ENCODE measurements around the gene NAP1L1.

GRCh38 chr12:76123259-76124212 is 39.1 kb upstream of the NAP1L1 start:
- no peak for TF ChIP-seq BACH2 (CRISPR knock-in tag; IDR thresholded peaks at IDR 0.05; ENCODE audit: borderline replicate concordance)
- TF ChIP-seq RARB (CRISPR knock-in tag; IDR thresholded peaks at IDR 0.05) = no peak
- no peak for TF ChIP-seq ZNF70 (CRISPR knock-in tag; IDR thresholded peaks at IDR 0.05)
- TF ChIP-seq SNAI2 (CRISPR knock-in tag; IDR thresholded peaks at IDR 0.05) = no peak
- TF ChIP-seq ZFP3 (CRISPR knock-in tag; IDR thresholded peaks at IDR 0.05) = no peak
- no peak for TF ChIP-seq PPARA (CRISPR knock-in tag; IDR thresholded peaks at IDR 0.05; ENCODE audit: borderline replicate concordance)
- TF ChIP-seq ZC3H10 (CRISPR knock-in tag; IDR thresholded peaks at IDR 0.05) = no peak
- no peak for TF ChIP-seq CREB5 (CRISPR knock-in tag; IDR thresholded peaks at IDR 0.05; ENCODE audit: low read depth)
- no peak for TF ChIP-seq PATZ1 (CRISPR knock-in tag; IDR thresholded peaks at IDR 0.05; ENCODE audit: borderline replicate concordance)
- no peak for TF ChIP-seq ISL1 (CRISPR knock-in tag; IDR thresholded peaks at IDR 0.05)
- TF ChIP-seq OSR1 (CRISPR knock-in tag; IDR thresholded peaks at IDR 0.05) = no peak
- no peak for TF ChIP-seq CSDC2 (CRISPR knock-in tag; IDR thresholded peaks at IDR 0.05)
- no peak for TF ChIP-seq ARNTL (CRISPR knock-in tag; IDR thresholded peaks at IDR 0.05; ENCODE audit: borderline replicate concordance, low read depth)
- no peak for TF ChIP-seq ESRRG (CRISPR knock-in tag; IDR thresholded peaks at IDR 0.05)

Data from SK-N-SH treated with all-trans-retinoic acid at 6 μM for 48 hours (cell line).